ENCODE results near the gene TTBK2.

TTBK2 gene

GRCh38 chr15:42724276-42724675, 196.3 kb downstream of the TTBK2 start:
- Histone ChIP-seq H3K4me3 (ENCODE audit: insufficient read depth in 1 of 2, low read depth in 1 of 2, low read length in 2 of 2) (no peak overlapping the region), H2BK5ac (ENCODE audit: low read depth, low read length, poor library complexity, severe bottlenecking) (no peak overlapping the region), H3K27ac (ENCODE audit: low read length, poor library complexity, severe bottlenecking) (no peak overlapping the region), H2BK15ac (ENCODE audit: low read depth, poor library complexity, severe bottlenecking) (no peak overlapping the region), H3K79me1 (replicated peaks; ENCODE audit: low read length, poor library complexity, severe bottlenecking) (peaks cover 31% of the 10 kb centered on the region), H3K27me3 (ENCODE audit: control insufficient read depth in 1 of 2, insufficient read depth in 1 of 2, low read length in 2 of 2) (no peaks in the 10 kb centered on the region), H3K14ac (ENCODE audit: low read length in 2 of 2) (no peak overlapping the region), H4K91ac (ENCODE audit: low read length) (no peak overlapping the region), H4K8ac (ENCODE audit: low read length) (no peak overlapping the region), H3K4me1 (ENCODE audit: control insufficient read depth, insufficient read depth, low read depth, low read length) (no peaks in the 10 kb centered on the region), H2AK5ac (ENCODE audit: low read length, severe bottlenecking) (no peak overlapping the region), H3K4ac (ENCODE audit: low read depth in 1 of 2, low read length in 2 of 2) (no peak overlapping the region), H2AFZ (ENCODE audit: low read depth, low read length) (no peak overlapping the region), H3K4me2 (ENCODE audit: low read length, poor library complexity, severe bottlenecking) (no peak overlapping the region), H2BK12ac (ENCODE audit: low read length in 2 of 2) (no peak overlapping the region), H3K9ac (ENCODE audit: low read length) (no peak overlapping the region), H3K18ac (ENCODE audit: low read depth in 1 of 2, low read length in 2 of 2) (no peak overlapping the region), H3K23ac (ENCODE audit: low read length in 2 of 2) (no peak overlapping the region), H2BK120ac (ENCODE audit: low read depth, low read length) (no peak overlapping the region), H3K36me3 (ENCODE audit: control insufficient read depth in 1 of 2, insufficient read depth in 2 of 2, low read depth in 1 of 2, low read length in 2 of 2) (peaks cover 71 to 87% of the 10 kb centered on the region in 2 experiments), H3K9me3 (ENCODE audit: control insufficient read depth, low read length) (no peaks in the 10 kb centered on the region)
- 98% methylated on average over 6 of the region's 6 CpGs for WGBS
- no peak for DNase-seq

- no peak overlapping the region for H2BK5ac ChIP-seq (ENCODE audit: low read depth, low read length, poor library complexity, severe bottlenecking)
- H3K27ac ChIP-seq (ENCODE audit: low read length, poor library complexity, severe bottlenecking): no peak overlapping the region
- H3K4me2 ChIP-seq (ENCODE audit: low read length, poor library complexity, severe bottlenecking): no peak overlapping the region
- H2BK120ac ChIP-seq (ENCODE audit: low read depth, low read length): no peak overlapping the region
- no peak for DNase-seq
- no peak overlapping the region for H3K9ac ChIP-seq (ENCODE audit: low read length)
- H4K91ac ChIP-seq (ENCODE audit: low read length): no peak overlapping the region
- WGBS: 96% methylated on average over 4 of the region's 4 CpGs
- H3K23ac ChIP-seq (ENCODE audit: low read length in 2 of 2): no peak overlapping the region
- peaks cover 69 to 88% of the 10 kb centered on the region in 2 experiments for H3K36me3 ChIP-seq (ENCODE audit: control insufficient read depth in 1 of 2, insufficient read depth in 2 of 2, low read depth in 1 of 2, low read length in 2 of 2)
- H2AK5ac ChIP-seq (ENCODE audit: low read length, severe bottlenecking): no peak overlapping the region
- no peak overlapping the region for H4K8ac ChIP-seq (ENCODE audit: low read length)
- no peak overlapping the region for H2BK12ac ChIP-seq (ENCODE audit: low read length in 2 of 2)
- no peak overlapping the region for H2AFZ ChIP-seq (ENCODE audit: low read depth, low read length)
- H2BK15ac ChIP-seq (ENCODE audit: low read depth, poor library complexity, severe bottlenecking): no peak overlapping the region
- no peak overlapping the region for H3K14ac ChIP-seq (ENCODE audit: low read length in 2 of 2)
- no peak overlapping the region for H3K4ac ChIP-seq (ENCODE audit: low read depth in 1 of 2, low read length in 2 of 2)
- H3K4me3 ChIP-seq (ENCODE audit: insufficient read depth in 1 of 2, low read depth in 1 of 2, low read length in 2 of 2): no peak overlapping the region
- H3K18ac ChIP-seq (ENCODE audit: low read depth in 1 of 2, low read length in 2 of 2): no peak overlapping the region
- peaks cover 28% of the 10 kb centered on the region for H3K79me1 ChIP-seq (replicated peaks; ENCODE audit: low read length, poor library complexity, severe bottlenecking)
- H3K27me3 ChIP-seq (ENCODE audit: control insufficient read depth in 1 of 2, insufficient read depth in 1 of 2, low read length in 2 of 2): no peaks in the 10 kb centered on the region
- H3K9me3 ChIP-seq (ENCODE audit: control insufficient read depth, low read length): no peaks in the 10 kb centered on the region
- H3K4me1 ChIP-seq (ENCODE audit: control insufficient read depth, insufficient read depth, low read depth, low read length): no peaks in the 10 kb centered on the region
Measured at GRCh38 chr15:42723068-42723467, 197.5 kb downstream of the TTBK2 start.

- Histone ChIP-seq H4K8ac (ENCODE audit: low read length) (no peak overlapping the region), H3K27me3 (ENCODE audit: control insufficient read depth in 1 of 2, insufficient read depth in 1 of 2, low read length in 2 of 2) (no peaks in the 10 kb centered on the region), H3K4ac (ENCODE audit: low read depth in 1 of 2, low read length in 2 of 2) (no peak overlapping the region), H3K4me2 (ENCODE audit: low read length, poor library complexity, severe bottlenecking) (no peak overlapping the region), H3K27ac (ENCODE audit: low read length, poor library complexity, severe bottlenecking) (no peak overlapping the region), H3K14ac (ENCODE audit: low read length in 2 of 2) (no peak overlapping the region), H3K4me1 (ENCODE audit: control insufficient read depth, insufficient read depth, low read depth, low read length) (no peaks in the 10 kb centered on the region), H2BK15ac (ENCODE audit: low read depth, poor library complexity, severe bottlenecking) (no peak overlapping the region), H2AK5ac (ENCODE audit: low read length, severe bottlenecking) (no peak overlapping the region), H3K9me3 (ENCODE audit: control insufficient read depth, low read length) (no peaks in the 10 kb centered on the region), H3K79me1 (replicated peaks; ENCODE audit: low read length, poor library complexity, severe bottlenecking) (peaks cover 26% of the 10 kb centered on the region), H3K36me3 (ENCODE audit: control insufficient read depth in 1 of 2, insufficient read depth in 2 of 2, low read depth in 1 of 2, low read length in 2 of 2) (peaks cover 69 to 83% of the 10 kb centered on the region in 2 experiments), H2BK120ac (ENCODE audit: low read depth, low read length) (no peak overlapping the region), H3K4me3 (ENCODE audit: insufficient read depth in 1 of 2, low read depth in 1 of 2, low read length in 2 of 2) (no peak overlapping the region), H3K23ac (ENCODE audit: low read length in 2 of 2) (no peak overlapping the region), H3K9ac (ENCODE audit: low read length) (no peak overlapping the region), H2AFZ (ENCODE audit: low read depth, low read length) (no peak overlapping the region), H3K18ac (ENCODE audit: low read depth in 1 of 2, low read length in 2 of 2) (no peak overlapping the region), H4K91ac (ENCODE audit: low read length) (no peak overlapping the region), H2BK5ac (ENCODE audit: low read depth, low read length, poor library complexity, severe bottlenecking) (no peak overlapping the region), H2BK12ac (ENCODE audit: low read length in 2 of 2) (no peak overlapping the region)
- WGBS: 79% methylated on average over 3 of the region's 3 CpGs
- no peak for DNase-seq
Measured at GRCh38 chr15:42721916-42722315, 198.7 kb downstream of the TTBK2 start.

DNA sequence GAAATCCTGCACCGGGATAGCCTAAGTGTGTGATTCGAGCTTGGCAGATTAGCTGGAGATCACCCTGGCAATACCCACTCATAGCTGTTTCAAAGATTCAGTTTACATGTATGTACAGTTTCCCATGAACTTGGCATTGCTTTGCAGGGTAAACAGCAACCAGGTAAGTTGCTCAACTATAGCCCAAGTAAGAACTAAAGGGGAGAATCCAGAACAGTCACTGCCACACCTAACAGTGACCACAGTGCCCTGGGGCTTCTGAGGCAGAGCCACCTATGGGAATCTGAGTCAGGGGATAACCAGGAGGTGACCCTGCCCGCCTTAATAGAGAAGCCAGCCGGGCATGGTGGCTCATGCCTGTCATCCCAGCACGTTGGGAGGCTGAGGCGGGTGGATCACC, 199.6 kb downstream of the TTBK2 start:
- H3K18ac ChIP-seq (ENCODE audit: low read depth in 1 of 2, low read length in 2 of 2): no peak overlapping the region
- no peak overlapping the region for H2AK5ac ChIP-seq (ENCODE audit: low read length, severe bottlenecking)
- H4K8ac ChIP-seq (ENCODE audit: low read length): no peak overlapping the region
- peaks cover 68 to 74% of the 10 kb centered on the region in 2 experiments for H3K36me3 ChIP-seq (ENCODE audit: control insufficient read depth in 1 of 2, insufficient read depth in 2 of 2, low read depth in 1 of 2, low read length in 2 of 2)
- H3K27me3 ChIP-seq (ENCODE audit: control insufficient read depth in 1 of 2, insufficient read depth in 1 of 2, low read length in 2 of 2): no peaks in the 10 kb centered on the region
- peaks cover 26% of the 10 kb centered on the region for H3K79me1 ChIP-seq (replicated peaks; ENCODE audit: low read length, poor library complexity, severe bottlenecking)
- no peak overlapping the region for H4K91ac ChIP-seq (ENCODE audit: low read length)
- no peak for DNase-seq
- no peak overlapping the region for H2BK15ac ChIP-seq (ENCODE audit: low read depth, poor library complexity, severe bottlenecking)
- no peak overlapping the region for H2BK120ac ChIP-seq (ENCODE audit: low read depth, low read length)
- no peak overlapping the region for H2BK12ac ChIP-seq (ENCODE audit: low read length in 2 of 2)
- H2BK5ac ChIP-seq (ENCODE audit: low read depth, low read length, poor library complexity, severe bottlenecking): no peak overlapping the region
- 91% methylated on average over 6 of the region's 6 CpGs for WGBS
- no peak overlapping the region for H2AFZ ChIP-seq (ENCODE audit: low read depth, low read length)
- H3K4ac ChIP-seq (ENCODE audit: low read depth in 1 of 2, low read length in 2 of 2): no peak overlapping the region
- no peaks in the 10 kb centered on the region for H3K9me3 ChIP-seq (ENCODE audit: control insufficient read depth, low read length)
- no peak overlapping the region for H3K9ac ChIP-seq (ENCODE audit: low read length)
- no peak overlapping the region for H3K23ac ChIP-seq (ENCODE audit: low read length in 2 of 2)
- H3K27ac ChIP-seq (ENCODE audit: low read length, poor library complexity, severe bottlenecking): no peak overlapping the region
- H3K4me3 ChIP-seq (ENCODE audit: insufficient read depth in 1 of 2, low read depth in 1 of 2, low read length in 2 of 2): no peak overlapping the region
- no peak overlapping the region for H3K14ac ChIP-seq (ENCODE audit: low read length in 2 of 2)
- peaks cover 5% of the 10 kb centered on the region for H3K4me1 ChIP-seq (ENCODE audit: control insufficient read depth, insufficient read depth, low read depth, low read length)
- H3K4me2 ChIP-seq (ENCODE audit: low read length, poor library complexity, severe bottlenecking): no peak overlapping the region

Data from mesenchymal stem cell (in vitro differentiated cells and primary cell).